GM19467 (cell line): ENCODE measurements around the gene GNA12.
A peak's percentile ranks its signal among the peaks of the same experiment; 100 is the strongest.

Experiments used
- ATAC-seq: cut with Tn5 transposase; IDR thresholded peaks from one replicate; pipeline ENCODE4 v1.9.1; 2021; ENCODE audit warnings: mild to moderate bottlenecking, moderate library complexity; ENCODE audit not compliant: unreplicated experiment

GNA12 gene

DNA sequence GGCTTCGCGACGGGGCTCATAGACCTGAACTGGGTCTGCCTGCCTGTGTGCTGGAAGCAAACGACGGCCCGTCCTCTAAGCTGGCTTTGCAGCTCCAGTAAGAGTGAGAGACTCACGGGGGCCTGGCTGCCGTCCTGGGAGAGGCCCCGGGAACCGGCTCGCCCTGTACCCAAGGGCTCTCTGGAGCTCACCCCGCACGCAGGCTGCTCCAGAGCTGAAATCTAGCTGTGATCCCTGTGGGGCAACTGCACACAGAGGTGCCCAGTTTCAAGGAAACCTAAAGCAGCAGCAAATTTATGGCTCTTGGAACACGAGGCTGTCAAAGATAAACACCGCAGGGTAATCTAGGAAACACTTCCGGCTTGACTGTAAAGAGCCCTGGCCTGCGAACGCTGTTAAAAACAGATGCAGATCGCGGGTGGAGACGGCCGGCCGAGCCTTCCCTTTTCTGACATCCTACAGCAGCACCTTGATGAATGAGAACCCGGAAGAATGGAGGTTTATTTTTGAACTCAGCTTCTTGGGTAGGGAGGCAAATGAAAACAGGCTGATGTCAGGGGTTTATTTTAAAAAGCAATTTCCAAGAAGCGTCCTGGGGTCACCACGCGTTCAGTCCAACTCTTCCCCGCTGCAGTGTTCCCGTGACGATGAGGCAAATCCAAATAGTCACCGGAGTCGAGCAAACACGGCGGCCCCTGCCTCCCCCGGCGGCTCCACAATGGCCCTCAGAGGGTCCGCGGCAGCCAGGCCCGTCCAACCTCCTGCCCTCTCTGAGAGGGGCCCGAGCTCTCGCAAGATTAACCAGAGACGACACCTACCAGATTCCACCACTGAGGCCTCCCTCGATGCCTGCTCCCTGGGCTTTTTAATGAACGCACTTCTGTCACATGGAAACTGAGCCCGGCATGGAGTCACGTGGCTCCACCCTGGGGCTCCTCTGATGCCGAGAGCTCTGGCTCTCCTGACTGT is 126.5 kb downstream of the GNA12 start:
- ATAC-seq = no peak

DNA sequence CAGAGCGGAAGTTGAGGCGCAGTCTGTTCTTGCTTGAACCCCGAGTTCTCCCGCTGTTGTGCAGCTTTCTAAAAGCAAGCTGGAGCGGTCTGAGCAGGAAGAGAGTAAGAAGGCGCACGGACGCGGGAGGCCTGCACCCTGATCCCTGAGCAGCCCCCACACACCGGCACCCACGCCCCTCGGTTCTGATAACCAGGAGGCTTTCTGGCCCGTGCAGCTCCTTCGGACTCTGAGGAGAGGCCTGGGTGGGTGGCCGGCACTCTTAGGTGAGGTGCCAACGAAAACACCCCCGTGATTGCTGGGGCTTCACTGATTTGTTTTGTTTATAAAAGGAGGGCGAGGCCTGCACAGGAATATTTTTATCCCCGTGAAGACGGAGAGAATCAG is 127.2 kb downstream of the GNA12 start:
- ATAC-seq = no peak

DNA sequence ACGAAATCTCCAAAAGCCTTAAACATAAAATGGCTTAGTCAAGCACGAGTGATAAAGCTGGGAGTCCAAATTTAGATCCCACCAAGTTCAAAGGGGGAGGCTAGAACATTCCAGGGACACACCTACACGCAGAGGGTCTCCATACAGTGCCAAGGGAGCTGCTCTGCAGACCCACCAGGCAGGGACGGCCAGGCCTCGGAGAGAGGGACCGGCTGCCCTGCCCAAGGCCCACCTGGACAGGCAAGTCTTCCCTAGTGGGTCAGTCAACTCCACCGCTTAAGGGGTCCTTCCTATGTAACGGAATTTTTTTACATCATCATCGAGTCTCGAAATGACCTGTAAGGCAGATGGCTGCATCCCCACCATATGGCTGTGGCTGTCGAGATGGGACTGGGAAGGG is 127.6 kb downstream of the GNA12 start:
- no peak for ATAC-seq

DNA sequence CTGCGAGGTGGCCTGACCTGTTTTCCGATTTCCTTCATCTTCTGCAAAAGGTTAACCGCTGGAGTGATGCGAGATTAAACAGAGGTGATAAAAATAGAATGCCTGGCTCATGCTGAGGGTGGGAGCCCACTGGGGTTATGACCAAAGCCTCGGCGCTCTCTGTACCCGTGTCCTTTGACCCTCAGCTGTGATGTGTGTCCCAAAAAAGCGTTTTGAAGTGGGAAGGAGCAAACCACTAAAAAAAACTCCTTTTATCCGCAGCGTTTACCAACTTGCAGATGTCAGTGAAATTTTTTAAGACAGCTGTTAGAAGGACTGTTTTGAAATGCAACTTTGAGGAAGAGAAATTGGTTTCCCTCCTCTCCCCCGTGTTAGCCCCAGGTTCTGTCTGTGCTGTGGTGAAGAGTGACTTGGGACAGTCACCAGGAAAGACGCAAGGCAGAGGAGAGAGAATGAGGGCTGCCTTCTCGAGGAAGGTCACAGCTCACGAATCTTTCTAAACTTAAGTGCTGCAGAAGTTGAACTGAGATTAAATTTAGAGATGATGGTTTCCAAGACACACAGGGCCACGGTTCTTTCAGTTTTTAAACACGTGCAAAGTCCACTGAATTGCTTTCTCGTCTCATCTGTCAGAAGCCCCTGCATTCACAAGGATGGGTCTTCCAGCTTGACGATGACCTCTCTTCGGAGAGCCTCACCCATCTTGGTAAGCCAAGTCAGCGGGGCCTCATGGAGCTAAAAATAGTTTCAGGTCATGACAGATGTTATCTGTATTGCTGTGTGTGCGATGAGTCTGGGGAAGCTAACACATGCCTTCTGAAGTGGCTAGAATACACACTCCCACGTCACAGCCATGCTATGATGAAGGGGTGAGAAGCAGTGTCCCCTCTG is 128.5 kb downstream of the GNA12 start:
- ATAC-seq = no peak

DNA sequence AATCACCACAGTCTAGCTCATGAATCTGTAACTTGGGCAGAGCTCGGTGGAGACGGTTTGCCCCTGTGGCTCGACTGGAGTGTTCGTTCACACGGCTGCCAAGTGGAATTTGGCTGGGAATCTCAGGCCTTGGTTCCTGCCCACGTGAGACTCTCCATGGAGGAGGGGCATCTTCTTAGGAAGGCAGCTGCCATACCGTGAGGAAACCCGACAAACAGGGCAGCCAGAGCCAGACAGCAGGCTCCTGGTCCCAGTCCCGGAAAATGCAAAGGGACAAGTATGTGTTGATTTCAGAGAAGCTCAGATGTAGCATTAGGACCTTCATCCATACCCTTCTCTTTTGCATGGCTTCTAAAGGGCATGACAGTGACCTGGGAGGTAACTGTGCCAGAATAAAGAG is 129.5 kb downstream of the GNA12 start:
- no peak for ATAC-seq

DNA sequence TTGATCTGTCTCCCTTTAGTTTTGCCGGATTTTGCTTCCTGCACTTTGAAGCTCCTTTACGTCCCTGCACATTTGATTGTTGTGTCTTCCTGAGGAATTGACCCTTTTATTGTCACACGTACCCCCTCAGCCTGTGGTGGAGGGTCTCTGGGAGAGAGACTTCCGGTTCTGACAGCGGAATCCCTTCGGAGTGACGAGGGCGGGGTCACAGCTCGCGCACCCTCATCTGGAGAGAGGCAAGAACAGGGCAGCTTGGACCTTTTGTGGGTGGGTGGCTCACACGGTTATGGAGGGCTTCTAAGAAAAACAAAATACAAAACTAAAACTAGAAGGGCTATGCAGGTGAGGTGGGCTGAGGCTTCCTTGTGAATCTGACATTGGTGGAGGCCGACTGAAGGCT is 130.1 kb downstream of the GNA12 start:
- no peak for ATAC-seq

DNA sequence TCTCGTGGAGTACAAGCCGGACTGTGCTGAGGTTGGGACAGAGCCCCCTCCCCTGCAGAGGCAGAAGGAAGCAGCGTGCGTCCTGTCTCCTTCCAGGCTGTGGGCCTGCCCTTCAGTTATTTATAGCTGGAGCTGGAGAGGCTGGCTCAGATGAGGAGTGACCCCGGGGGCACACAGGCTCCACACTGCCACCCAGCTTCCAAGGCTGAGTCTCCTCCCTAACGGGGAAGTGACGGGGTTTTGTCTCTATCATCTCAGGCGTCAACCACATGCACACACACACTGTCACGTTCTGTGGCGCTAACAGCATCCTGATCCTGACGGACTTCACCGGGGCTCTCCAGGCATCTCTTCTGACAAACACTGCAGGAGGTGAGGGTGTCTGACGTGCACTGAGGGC is 130.7 kb downstream of the GNA12 start:
- ATAC-seq = no peak

DNA sequence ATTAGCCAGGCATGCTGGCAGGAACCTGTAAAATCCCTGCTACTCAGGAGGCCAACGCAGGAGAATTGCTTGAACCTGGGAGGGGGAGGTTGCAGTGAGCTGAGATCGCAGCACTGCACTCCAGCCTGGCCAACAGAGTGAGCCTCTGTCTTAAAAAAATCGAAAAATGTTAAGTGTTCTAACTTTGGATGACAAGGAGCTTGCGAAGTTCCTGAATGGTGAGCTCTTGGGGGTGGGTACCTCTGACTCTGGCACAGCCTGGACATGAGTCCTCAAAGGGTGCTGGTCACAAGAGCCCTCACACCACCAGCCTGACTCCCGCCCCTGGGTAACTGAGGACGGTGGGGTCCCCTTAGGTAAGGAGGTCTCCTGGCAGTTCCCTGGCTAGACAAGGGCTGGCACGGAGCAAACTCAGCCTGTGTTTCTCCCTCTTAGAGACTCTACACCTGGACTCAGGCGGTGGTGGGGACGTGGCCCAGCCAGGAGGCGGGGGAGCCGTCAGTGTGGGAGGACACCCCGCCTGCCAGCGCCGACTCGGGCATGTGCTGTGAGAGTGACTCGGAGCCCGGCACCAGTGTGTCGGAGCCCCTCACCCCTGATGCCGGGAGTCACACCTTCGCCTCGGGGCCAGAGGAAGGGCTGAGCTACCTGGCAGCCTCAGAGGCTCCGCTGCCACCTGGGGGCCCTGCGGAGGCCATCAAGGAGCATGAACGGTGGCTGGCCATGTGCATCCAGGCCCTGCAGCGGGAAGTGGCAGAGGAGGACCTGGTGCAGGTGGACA is 132.0 kb downstream of the GNA12 start:
- ATAC-seq = no peak

DNA sequence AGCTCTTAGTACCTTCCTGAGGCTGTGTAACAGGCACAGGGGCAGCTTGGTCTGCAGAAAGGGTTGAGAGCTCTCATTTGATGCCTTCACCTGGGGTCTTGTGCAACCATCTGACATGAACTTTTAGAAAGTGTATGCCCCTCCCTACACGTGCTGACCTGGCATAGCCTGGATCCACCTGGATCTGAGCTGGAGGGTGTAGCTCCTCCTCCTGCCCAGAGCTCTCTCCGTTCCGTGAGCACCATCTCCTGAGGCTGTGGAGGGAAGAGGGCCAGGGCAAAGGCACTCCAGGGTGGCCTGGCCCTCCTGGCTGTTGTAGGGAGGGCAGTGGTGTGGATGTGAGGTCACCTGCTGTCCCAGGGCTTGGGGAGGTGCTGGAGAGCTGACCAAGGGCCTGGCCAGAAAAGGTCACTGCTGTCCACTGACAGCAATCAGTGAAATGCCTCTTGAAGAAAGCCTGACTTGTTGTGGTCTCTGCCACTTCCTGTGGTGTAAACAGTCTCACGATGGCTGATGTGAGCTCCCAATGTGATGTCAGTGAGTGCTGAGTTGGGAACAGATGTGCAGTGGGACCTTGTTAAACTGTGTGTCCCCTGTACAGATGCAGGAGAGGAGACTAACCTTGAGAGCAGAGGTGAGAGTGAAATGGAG is 133.1 kb downstream of the GNA12 start:
- no peak for ATAC-seq

DNA sequence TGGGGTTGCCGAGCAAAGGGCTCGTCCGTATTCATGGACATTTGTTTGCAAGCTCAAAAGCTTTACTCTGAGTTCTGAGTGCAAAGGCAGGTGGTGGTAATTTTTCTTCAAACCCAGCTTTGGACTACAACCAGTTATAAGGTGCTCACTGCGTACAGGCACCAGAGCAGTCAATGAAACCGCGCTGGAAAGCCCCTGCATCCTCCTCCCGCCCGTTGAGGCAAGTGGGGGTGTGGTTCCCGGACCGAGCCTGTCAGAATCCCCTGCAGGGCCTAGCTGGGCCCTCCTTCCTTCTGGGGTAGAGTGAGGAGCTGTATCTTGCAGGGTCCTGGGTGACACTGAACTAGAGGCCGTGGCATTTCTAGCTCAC is 133.8 kb downstream of the GNA12 start:
- ATAC-seq = peak; percentile 38

DNA sequence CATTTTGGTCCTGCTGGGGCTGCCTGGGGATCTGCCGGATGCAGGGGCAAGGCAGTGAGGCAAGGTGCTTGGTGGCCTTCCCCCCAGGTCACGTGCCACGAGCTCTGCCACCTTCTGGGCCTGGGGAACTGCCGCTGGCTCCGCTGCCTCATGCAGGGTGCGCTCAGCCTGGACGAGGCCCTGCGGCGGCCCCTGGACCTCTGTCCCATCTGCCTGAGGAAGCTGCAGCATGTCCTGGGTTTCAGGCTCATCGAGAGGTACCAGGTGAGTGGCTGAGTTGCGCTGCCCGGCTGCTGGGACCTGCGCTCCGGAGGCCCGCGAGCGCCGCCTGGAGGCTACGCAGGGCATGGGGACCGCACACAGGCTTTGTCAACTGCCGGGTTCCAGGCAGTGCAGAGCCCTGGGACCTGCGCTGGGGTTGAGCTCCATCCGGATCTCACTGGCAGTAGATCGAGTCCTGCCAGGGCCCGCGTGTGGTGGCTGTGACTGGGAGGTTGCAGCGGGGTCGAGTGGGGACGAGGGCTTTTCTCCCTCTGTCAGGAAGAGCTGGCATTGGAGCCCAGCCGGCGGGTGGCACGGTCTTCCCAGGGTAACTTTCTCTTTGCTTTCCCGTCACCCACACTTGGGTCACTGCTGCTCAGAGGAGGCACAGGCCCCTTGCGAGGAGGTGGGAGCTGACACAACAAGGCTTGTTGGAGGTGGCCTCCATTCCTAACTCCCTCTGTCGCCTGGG is 134.4 kb downstream of the GNA12 start:
- ATAC-seq = peak; percentile 70

DNA sequence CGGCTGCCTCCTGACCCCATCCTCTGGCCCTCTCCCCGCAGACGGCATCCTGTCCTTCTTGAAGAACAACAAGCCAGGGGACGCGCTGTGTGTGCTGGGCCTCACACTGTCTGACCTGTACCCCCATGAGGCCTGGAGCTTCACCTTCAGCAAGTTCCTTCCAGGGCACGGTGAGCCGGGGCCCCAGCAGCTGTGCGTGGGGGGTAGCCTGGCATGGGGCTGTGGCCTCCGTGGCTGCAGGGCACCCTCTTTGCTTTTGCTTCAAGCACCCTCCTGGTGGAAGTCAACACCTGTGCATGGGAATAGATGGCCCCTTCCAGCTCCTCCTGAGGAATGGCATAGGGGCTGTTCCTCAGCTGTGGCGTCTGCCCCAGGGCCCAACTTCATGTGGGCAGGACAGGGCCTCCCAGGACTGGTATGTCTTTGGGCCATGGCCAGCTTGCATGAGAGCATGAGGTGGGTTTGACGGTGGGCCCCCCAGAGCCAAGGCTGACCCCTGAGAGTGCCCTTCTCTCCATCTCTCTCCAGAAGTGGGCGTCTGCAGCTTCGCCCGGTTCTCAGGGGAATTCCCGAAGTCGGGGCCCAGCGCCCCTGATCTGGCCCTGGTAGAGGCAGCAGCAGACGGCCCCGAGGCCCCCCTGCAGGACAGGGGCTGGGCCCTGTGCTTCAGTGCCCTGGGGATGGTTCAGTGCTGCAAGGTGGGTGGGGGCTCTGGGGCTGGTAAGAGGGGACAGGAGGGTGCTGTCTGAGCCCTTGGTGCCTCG is 135.4 kb downstream of the GNA12 start:
- no peak for ATAC-seq

DNA sequence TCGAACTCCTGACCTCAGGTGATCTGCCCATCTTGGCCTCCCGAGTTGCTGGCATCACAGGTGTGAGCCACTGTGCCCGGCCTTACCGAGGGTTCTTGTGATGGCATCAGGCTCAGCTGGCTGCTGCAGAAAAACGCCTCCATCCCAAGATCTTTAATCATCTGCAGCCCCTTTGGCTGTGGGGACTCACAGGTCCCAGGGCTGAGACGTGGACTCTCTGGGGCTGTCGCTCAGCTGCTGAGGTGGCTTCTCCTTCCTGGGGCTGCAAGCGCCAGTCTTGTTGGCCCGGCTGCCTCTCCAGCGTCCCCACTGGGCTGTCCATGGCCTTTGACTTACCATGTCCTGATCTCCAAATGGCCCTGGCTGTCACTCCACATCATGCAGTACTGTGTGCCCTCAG is 136.1 kb downstream of the GNA12 start:
- ATAC-seq = no peak

DNA sequence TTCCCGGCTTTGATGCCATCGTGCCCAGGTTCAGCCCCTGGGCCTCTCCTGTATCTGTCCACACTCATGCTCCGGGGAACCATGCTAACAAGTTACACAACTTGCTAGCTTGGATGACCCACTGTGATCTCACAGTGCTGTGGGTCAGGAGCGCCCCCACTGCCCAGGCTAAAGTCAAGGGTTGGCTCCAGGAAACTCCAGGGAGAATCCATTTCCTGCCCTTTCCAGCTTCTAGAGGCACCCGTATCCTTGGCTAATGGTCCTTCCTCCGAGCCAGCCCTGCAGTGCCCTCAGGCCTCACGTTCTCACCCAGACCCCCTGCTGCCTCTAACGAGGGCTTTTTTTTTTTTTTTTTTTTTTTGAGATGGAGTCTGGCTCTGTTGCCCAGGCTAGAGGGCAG is 136.6 kb downstream of the GNA12 start:
- ATAC-seq = no peak

DNA sequence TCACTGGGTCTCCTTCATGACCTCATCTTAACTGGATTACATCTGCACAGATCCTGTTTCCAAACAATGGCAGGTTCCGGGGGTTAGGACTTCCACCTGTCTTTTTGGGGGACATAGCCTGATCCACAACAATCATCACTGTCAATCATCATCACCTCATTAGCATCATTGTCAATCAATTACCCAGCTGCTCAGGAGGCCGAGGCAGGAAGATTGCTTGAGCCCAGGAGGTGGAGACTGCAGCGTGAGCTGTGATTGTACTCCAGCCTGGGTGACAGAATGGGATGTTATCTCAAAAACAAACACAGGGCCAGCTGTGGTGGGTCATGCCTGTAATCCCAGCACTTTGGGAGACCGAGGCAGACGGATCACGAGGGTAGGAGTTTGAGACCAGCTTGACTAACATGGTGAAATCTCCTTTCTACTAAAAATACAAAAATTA is 137.4 kb downstream of the GNA12 start:
- no peak for ATAC-seq

DNA sequence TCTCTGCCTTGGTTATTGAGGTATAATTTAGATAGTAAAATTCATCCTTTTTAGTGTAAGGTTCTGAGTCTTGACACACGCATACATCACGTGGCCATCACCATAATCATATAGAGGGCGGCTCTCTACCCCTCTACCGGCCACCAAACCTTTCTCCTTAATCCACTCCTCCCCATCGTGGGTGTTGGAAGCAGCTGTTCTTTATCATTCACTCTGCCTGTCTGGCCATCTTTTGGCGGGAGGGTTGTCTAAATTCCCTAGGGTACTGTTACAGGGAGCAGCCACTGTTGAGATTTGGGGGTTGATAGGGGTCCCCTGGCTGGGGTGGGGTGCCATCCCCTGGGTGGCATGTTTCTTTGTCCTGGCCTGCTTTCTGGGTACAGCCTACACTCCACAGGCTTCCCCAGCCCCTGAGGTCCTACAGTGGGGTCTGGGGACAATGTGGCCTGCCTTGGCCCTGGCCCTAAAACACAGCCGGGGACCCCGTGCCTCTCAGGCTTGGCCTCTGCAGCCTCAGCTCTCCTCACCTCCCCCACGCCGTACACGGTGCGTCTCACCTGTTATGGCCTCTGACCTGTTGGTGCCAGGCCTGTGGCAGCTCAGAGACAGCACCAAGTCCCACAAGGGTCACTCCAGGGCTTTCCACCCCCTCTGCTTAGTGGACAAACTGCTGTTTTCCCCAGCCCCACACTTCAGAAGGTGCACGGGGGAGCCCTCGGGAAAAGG is 138.6 kb downstream of the GNA12 start:
- no peak for ATAC-seq

DNA sequence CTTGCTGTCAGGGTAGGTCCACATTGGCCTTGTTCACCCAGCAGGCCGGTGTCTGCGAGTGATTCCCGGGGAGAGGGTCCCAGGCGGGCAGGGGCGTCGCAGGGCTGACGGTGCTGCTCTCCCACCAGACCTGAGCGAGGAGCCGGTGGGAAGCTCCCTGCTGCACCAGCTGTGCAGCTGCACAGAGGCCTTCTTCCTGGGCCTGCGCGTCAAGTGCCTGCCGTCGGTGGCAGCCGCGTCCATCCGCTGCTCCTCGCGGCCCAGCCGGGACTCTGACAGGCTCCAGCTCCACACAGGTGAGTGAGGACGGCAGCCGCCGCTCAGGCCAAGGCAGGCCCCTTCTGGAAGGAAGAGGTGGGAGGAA is 141.5 kb downstream of the GNA12 start:
- no peak for ATAC-seq

DNA sequence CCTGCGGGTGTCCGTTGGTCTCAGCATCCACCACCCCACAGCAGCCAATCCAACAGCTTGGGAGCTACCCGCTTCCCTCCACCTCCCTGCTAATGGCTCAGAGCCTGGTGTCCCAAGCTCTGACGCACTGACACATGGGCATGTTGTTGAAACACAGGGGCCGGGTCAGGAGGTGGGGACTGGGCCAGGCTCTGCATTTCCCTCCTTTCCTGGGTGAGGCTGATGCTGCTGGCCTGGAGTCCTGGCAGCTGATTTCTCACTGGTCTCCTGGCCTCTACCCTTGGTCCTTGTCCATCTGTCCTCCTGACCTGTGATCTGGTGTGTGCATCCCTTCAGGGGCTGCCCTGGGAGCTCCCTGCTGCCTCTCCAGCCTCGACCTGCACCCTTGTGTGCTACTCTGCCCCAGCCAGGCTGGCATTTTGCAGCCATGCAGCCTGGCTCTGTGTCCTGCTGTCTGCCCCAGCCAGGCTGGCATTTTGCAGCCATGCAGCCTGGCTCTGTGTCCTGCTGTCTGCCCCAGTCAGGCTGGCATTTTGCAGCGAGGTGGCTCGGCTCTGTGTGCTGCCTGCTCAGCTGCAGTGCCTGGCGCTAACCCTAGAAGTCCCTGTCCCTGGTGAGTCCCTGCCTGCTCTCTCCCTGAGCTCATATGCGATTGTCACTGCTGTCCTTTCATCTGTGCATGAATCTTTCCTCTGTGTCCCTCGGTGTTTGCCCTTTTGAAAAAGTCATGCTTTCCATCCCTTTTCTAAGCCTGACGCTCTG is 142.1 kb downstream of the GNA12 start:
- no peak for ATAC-seq
